GM12874 (cell line): ENCODE measurements around the gene EEFSEC.

Source experiments
- CTCF ChIP-seq: IDR thresholded peaks from 2 replicates; pipeline ENCODE4 v1.5.1; 2011; ENCODE audit warnings: low read depth, mild to moderate bottlenecking, control low read depth, low read length, moderate library complexity; ENCODE audit not compliant: insufficient read depth

Gene EEFSEC

DNA sequence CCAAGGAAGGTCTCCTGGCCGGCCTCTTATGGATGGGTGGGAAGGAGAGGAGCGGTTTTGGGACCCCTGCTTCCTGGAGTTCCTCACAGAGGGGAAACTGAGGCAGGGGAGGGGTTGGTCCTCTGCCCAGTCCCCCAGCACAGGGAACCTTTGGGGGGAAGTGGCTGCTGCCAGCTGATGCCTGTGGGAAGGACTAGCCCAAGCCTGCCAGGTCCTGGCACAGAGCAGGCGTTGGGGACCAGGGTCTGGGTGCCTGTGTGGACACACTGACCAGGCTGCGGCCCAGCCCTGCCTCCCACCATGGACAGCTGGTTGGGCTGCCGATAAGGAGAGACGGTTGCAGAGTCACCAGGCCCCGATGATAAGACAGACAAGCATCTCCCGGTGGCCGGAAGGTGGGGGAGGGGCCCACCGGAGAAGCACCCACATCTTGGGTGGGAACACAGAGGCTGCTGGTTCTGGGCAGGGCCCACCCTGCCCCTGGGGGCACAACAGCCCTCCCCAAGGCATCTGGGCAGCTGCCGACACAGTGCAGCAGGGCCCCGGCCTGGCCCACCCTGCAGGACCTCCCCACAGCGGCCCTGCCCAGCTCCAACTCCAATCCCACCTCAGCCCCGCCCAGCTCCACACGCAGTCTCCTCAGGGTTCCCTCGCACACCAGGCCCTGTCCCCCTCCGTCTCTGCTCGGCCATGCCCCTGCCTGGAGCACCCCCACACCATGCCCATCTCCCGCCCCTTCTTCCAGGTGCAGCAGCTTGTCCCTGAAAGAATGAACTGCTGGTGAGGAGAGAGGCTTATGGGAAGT, 262.7 kb downstream of the EEFSEC start:
- no peak for TF ChIP-seq CTCF

GRCh38 chr3:128416578-128417211, 263.4 kb downstream of the EEFSEC start:
- no peak for TF ChIP-seq CTCF

DNA sequence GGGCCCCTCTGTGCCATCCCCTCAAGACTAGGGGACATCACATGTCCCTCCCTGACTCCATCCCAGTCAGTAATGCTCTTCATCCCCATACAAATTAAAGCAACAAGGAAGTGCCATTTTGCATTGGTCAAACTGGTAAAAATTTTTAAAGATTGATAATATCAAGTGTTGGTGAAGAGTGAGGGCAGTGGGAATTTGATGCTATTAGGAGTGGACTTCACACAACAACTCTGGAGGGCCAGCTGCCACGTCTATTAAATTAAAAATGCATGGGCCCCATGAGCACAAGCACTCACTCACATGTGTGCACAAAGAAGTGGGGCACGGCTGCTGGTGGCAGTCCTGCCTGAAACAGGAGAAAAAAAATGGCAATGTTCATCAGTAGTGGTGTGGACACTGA, 265.6 kb downstream of the EEFSEC start:
- no peak for TF ChIP-seq CTCF

- no peak for TF ChIP-seq CTCF
Measured at GRCh38 chr3:128419311-128419710, 266.0 kb downstream of the EEFSEC start.

- no peak for TF ChIP-seq CTCF
Measured at GRCh38 chr3:128420289-128420688, 267.0 kb downstream of the EEFSEC start.

GRCh38 chr3:128420720-128421438, 267.6 kb downstream of the EEFSEC start:
- TF ChIP-seq CTCF: no peak

DNA sequence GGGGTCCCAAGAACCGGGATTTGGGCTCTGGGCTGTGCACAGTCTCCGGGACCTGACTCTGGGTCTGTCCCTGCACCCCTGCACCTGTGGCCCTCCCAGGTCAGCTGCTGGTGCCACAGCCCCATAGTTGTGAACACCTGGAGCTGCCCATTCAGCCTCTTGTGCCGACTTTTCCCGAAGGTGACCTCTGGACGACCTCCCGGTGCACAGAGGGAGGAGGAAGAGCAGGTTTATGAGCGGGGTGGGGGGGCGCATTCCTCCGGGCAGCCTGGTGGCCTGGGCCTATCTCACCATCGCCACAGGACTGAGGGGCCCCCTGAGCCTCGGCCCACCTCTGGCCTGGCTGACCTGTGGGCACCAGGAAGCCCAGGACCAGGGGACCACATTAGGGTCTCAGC, 268.2 kb downstream of the EEFSEC start:
- TF ChIP-seq CTCF: no peak
